GM23248 (cell line): Measurements from ENCODE around the gene SLC6A5.

Experiments used
- EZH2 ChIP-seq: fragments of 200-600 bp; sonication (generic); IDR thresholded peaks from 2 replicates; pipeline ENCODE4 v1.6.1; 2018; ENCODE audit warnings: antibody characterized with exemption, mild to moderate bottlenecking; ENCODE audit not compliant: insufficient read depth, poor library complexity, severe bottlenecking
- EZH2phosphoT487 ChIP-seq: fragments of 200-600 bp; sonication (generic); IDR thresholded peaks from 2 replicates; pipeline ENCODE4 v1.6.1; 2018; ENCODE audit warnings: antibody characterized with exemption, moderate library complexity, mild to moderate bottlenecking, low read depth; ENCODE audit not compliant: insufficient read depth

- TF ChIP-seq EZH2, result no peak
- TF ChIP-seq EZH2phosphoT487, result no peak
These were observed 575 bp downstream of the SLC6A5 start for GRCh38 chr11:20600020-20600346.
